K562 (cell line): Measurements from ENCODE around the gene CCT7. TPM values are rescaled to one million over a fixed set of nuclear protein-coding genes. Genes with fewer than 3 reads are reported as not detected.

Source experiments
- CCNT2 ChIP-seq: IDR thresholded peaks from 2 replicates; pipeline ENCODE4 v1.6.1; 2011; ENCODE audit warnings: borderline replicate concordance, low read depth, mild to moderate bottlenecking, moderate library complexity, mixed read lengths, low read length; ENCODE audit not compliant: insufficient read length; ENCODE audit errors: extremely low read depth
- DACH1 ChIP-seq: fragments of 450-650 bp; IDR thresholded peaks from 2 replicates; pipeline ENCODE4 v1.6.1; 2018; ENCODE audit not compliant: partially characterized antibody
- FOXM1 ChIP-seq, 2 experiments: fragments of 450-650 bp in 1 of 2; sonication (generic) in 1 of 2; formaldehyde crosslinking in 1 of 2; IDR thresholded peaks; 2 replicates each; pipeline versions ENCODE4 v1.6.1 to v1.9.0; 2017 to 2022; ENCODE audit warnings: low read depth in 2 of 2, mild to moderate bottlenecking in 2 of 2, missing genetic modification reagents in 1 of 2, moderate library complexity in 1 of 2
- HDAC1 ChIP-seq, 2 experiments: fragments of 450-650 bp; IDR thresholded peaks; 2 replicates each; pipeline ENCODE4 v1.6.1; 2016 to 2017; ENCODE audit warnings: inconsistent platforms in 1 of 2, mild to moderate bottlenecking in 1 of 2, moderate library complexity in 1 of 2
- HDAC2 ChIP-seq: fragments of 450-650 bp; IDR thresholded peaks from 2 replicates; pipeline ENCODE4 v1.6.1; 2016; ENCODE audit warnings: mild to moderate bottlenecking
- HIVEP1 ChIP-seq: fragments of 250-450 bp; sonication (Bioruptor Pico); IDR thresholded peaks from 2 replicates; pipeline ENCODE4 v1.4.0; 2020; ENCODE audit warnings: mild to moderate bottlenecking
- JUN ChIP-seq, 2 experiments: sonication (generic) in 1 of 2; formaldehyde crosslinking in 1 of 2; IDR thresholded peaks; 2 replicates each; pipeline versions ENCODE4 v1.6.1 to v1.8.0; 2012 to 2022; ENCODE audit warnings: borderline replicate concordance in 2 of 2, mild to moderate bottlenecking in 2 of 2, improper control_type of control experiment in 1 of 2, low read depth in 1 of 2, low read length in 1 of 2, missing genetic modification reagents in 1 of 2
- JUND ChIP-seq, 2 experiments: IDR thresholded peaks; 2 replicates in 1 of 2; 3 replicates in 1 of 2; pipeline ENCODE4 v1.6.1; 2011; ENCODE audit warnings: borderline replicate concordance in 2 of 2, low read depth in 2 of 2, low read length in 2 of 2, improper control_type of control experiment in 1 of 2, missing biosample characterization in 1 of 2, missing genetic modification characterization in 1 of 2, missing genetic modification reagents in 1 of 2
- MYC ChIP-seq, 2 experiments: fragments of 250-450 bp in 1 of 2; sonication (Bioruptor Pico) in 1 of 2; IDR thresholded peaks; 2 replicates each; pipeline versions ENCODE4 v1.5.1 to v1.6.1; 2012 to 2021; ENCODE audit warnings: low read depth in 2 of 2, borderline replicate concordance in 1 of 2, improper control_type of control experiment in 1 of 2, low read length in 1 of 2, mild to moderate bottlenecking in 1 of 2, moderate library complexity in 1 of 2
- NFIC ChIP-seq: fragments of 450-650 bp; IDR thresholded peaks from 2 replicates; pipeline ENCODE4 v1.6.1; 2017; ENCODE audit warnings: mild to moderate bottlenecking, inconsistent platforms
- NKRF ChIP-seq: fragments of 450-650 bp; IDR thresholded peaks from 2 replicates; pipeline ENCODE4 v1.6.1; 2016; ENCODE audit warnings: borderline replicate concordance
- PHF8 ChIP-seq: fragments of 200-600 bp; sonication (generic); IDR thresholded peaks from 2 replicates; pipeline ENCODE4 v1.6.1; 2012; ENCODE audit warnings: mixed run types, mild to moderate bottlenecking, inconsistent platforms, low read length, moderate library complexity, borderline replicate concordance
- POLR2A ChIP-seq: fragments of 450-650 bp; conservative IDR thresholded peaks from 2 replicates; pipeline ENCODE4 v1.6.1; 2016
- SAFB ChIP-seq: fragments of 200-400 bp; formaldehyde crosslinking; IDR thresholded peaks from 2 replicates; pipeline ENCODE4 v1.6.1; 2017; ENCODE audit warnings: low read depth, low read length, borderline replicate concordance
- SMARCA4 ChIP-seq: fragments of 450-650 bp; IDR thresholded peaks from 2 replicates; pipeline ENCODE4 v1.6.1; 2016
- SMARCA5 ChIP-seq: fragments of 450-650 bp; IDR thresholded peaks from 2 replicates; pipeline ENCODE4 v1.6.1; 2016
- TBP ChIP-seq: optimal IDR thresholded peaks from 2 replicates; pipeline ENCODE3; 2011; ENCODE audit warnings: low read depth, low read length, improper control_type of control experiment
- ZBTB17 ChIP-seq: fragments of 450-650 bp; formaldehyde crosslinking; IDR thresholded peaks from 2 replicates; pipeline ENCODE4 v1.4.0; 2020; ENCODE audit warnings: mild to moderate bottlenecking
- polyA plus RNA-seq, 8 experiments: library from polyadenylated mRNA; depleted of rRNA in 4 of 8; stranded (reverse) in 5 of 8; unstranded in 3 of 8; fragments of >200 nt; fragmentation: Nextera tagmentation in 2 of 8; fragmentation: Illumina TruSeq in 1 of 8; extraction: Ambion mirVana in 2 of 8; extraction: Trizol in 1 of 8; gene quantifications; 2 replicates each; pipeline versions ENCODE4 v1.2.1 to v1.2.3, GENCODE V29; 2011 to 2014; ENCODE audit warnings: inconsistent platforms in 1 of 8, missing spikeins in 1 of 8
- total RNA-seq, 7 experiments: library from RNA; depleted of rRNA in 6 of 7; stranded (reverse); fragments of >200 nt in 6 of 7; fragmentation: Illumina TruSeq in 2 of 7; extraction: Trizol in 2 of 7; gene quantifications; 2 replicates each; pipeline versions ENCODE4 v1.2.1 to v1.2.3, GENCODE V29; 2011 to 2021; ENCODE audit warnings: low replicate concordance in 1 of 7
- TF ChIP-seq, protein P1 (sequence below): sonication (generic); formaldehyde crosslinking; IDR thresholded peaks from 2 replicates; pipeline ENCODE4 v1.4.0; 2020; ENCODE audit warnings: mild to moderate bottlenecking, missing genetic modification reagents
- TF ChIP-seq, protein P2 (sequence below): conservative IDR thresholded peaks from 2 replicates; pipeline ENCODE4 v1.6.1; 2011; ENCODE audit warnings: low read depth, mild to moderate bottlenecking, low read length; ENCODE audit not compliant: control insufficient read depth

Gene CCT7
- total and polyA plus RNA-seq, 9 of the 15 experiments (the other 6 are each of a cell fraction or from before 2014, with no cell fraction given): 326 to 856 (median 638) TPM

DNA sequence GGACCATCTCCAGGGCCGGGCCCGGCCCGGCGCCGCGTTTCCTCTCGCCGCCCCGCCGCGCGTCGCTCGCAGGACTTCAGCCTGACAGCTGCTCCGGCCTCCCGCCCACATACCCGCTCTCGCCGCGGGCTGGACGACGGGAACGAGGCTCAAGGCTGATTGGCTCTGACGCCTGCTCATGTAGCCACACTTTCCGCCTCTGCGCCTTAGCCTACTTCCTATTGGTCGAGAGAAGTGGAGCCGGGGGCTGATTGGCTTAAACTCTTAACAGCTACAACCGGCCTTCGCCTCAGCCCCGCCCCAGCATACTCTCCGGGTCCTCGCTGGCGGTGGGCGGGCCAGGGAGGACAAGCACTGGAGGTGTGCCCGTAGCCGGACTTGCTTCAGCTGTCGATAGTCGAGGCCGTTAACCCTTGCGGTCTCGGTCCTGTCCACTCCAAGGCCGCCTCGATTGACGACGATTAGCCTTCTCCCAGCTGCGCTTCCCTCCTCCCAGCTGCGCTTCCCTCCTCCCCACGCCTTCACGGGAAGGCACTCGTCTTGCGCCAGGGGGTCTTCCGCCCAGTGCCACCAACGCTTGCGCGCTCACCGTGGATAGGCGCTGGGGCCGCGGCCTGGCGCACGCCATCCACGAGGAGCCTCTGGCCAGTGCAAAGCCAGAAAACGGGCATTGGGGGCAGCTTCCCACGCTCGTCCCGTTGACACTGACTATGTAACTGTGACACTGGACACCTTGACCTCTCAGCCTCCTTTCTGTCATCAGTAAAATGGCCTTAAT is 765 bp upstream of the CCT7 start, which contains the start of gene PRADC1 (continued):
- TF ChIP-seq JUN (IDR thresholded peaks at IDR 0.05; ENCODE audit: borderline replicate concordance, low read depth, low read length) (no peak), JUN (CRISPR knock-in tag; IDR thresholded peaks at IDR 0.05; ENCODE audit: borderline replicate concordance) (no peak), DACH1 (peak; percentile 65), POLR2A (peak; percentile 67; the same call in 1 of the 2 replicates), NFIC (peak; percentile 56), PHF8 (peak; percentile 43; the same call in 1 of the 2 replicates), SMARCA5 (0 out of 2 replicates have a peak, but pooled peaks have one; percentile 26), JUND (IDR thresholded peaks at IDR 0.05; ENCODE audit: borderline replicate concordance, low read depth, low read length) (0 out of 2 replicates have a peak, but pooled peaks have one; percentile 3), JUND (tag; IDR thresholded peaks at IDR 0.05; ENCODE audit: borderline replicate concordance, low read depth, low read length) (peak; percentile 28; the same call in 1 of the 3 replicates), SAFB (0 out of 2 replicates have a peak, but pooled peaks have one; percentile 15), CCNT2 (peak; percentile 62), TBP (peak; percentile 69), HDAC1 (IDR thresholded peaks at IDR 0.05) (peak in 1 of 2 experiments; percentile 85; a peak in 2 of 4 replicates), FOXM1 (IDR thresholded peaks at IDR 0.05; ENCODE audit: low read depth) (peak; percentile 59; the same call in 1 of the 2 replicates), FOXM1 (CRISPR knock-in tag; IDR thresholded peaks at IDR 0.05; ENCODE audit: low read depth) (no peak), MYC (IDR thresholded peaks at IDR 0.05; ENCODE audit: low read depth, low read length) (peak; percentile 44; the same call in 1 of the 2 replicates), MYC (CRISPR knock-in tag; IDR thresholded peaks at IDR 0.05; ENCODE audit: borderline replicate concordance, low read depth) (peak; percentile 69; the same call in 1 of the 2 replicates), HIVEP1 (CRISPR knock-in tag) (no peak), HDAC2 (peak; percentile 28; the same call in 1 of the 2 replicates), NKRF (peak; percentile 92), SMARCA4 (peak; percentile 12; the same call in 1 of the 2 replicates), ZBTB17 (CRISPR knock-in tag) (0 out of 2 replicates have a peak, but pooled peaks have one; percentile 58)
- TF ChIP-seq, protein P1, sequence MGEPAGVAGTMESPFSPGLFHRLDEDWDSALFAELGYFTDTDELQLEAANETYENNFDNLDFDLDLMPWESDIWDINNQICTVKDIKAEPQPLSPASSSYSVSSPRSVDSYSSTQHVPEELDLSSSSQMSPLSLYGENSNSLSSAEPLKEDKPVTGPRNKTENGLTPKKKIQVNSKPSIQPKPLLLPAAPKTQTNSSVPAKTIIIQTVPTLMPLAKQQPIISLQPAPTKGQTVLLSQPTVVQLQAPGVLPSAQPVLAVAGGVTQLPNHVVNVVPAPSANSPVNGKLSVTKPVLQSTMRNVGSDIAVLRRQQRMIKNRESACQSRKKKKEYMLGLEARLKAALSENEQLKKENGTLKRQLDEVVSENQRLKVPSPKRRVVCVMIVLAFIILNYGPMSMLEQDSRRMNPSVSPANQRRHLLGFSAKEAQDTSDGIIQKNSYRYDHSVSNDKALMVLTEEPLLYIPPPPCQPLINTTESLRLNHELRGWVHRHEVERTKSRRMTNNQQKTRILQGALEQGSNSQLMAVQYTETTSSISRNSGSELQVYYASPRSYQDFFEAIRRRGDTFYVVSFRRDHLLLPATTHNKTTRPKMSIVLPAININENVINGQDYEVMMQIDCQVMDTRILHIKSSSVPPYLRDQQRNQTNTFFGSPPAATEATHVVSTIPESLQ (CRISPR knock-in tag): peak; percentile 45; the same call in 1 of the 2 replicates
- TF ChIP-seq, protein P2, sequence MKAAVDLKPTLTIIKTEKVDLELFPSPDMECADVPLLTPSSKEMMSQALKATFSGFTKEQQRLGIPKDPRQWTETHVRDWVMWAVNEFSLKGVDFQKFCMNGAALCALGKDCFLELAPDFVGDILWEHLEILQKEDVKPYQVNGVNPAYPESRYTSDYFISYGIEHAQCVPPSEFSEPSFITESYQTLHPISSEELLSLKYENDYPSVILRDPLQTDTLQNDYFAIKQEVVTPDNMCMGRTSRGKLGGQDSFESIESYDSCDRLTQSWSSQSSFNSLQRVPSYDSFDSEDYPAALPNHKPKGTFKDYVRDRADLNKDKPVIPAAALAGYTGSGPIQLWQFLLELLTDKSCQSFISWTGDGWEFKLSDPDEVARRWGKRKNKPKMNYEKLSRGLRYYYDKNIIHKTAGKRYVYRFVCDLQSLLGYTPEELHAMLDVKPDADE: 0 out of 2 replicates have a peak, but pooled peaks have one; percentile 12
